Measurements from ENCODE around the gene EXD3. TPM values are rescaled to one million over a fixed set of nuclear protein-coding genes. Genes with fewer than 3 reads are reported as not detected.

EXD3 gene
- total and polyA plus RNA-seq, 9 of the 15 experiments (the other 6 are each of a cell fraction or from before 2014, with no cell fraction given) = 0.29 to 12.5 (median 3.9) TPM

- FAIRE-seq (no peak), ATAC-seq (no peak), DNase-seq (ENCODE audit: extremely low read depth in 1 of 4, low spot score in 3 of 4) (no peak)
- Histone ChIP-seq H3K79me2 (ENCODE audit: control insufficient read depth, insufficient read depth, low read length) (peaks cover 12% of the 10 kb centered on the region), H3K9me3 (replicated peaks; ENCODE audit: control insufficient read depth, insufficient read depth, low read depth, low read length) (no peaks in the 10 kb centered on the region), H4K20me1 (replicated peaks; ENCODE audit: control insufficient read depth, insufficient read depth, low read length) (no peaks in the 10 kb centered on the region), H3K4me3 (peak overlapping the region; percentile 32; the same call in 1 of the 2 replicates), H3K27me3 (ENCODE audit: control insufficient read depth in 2 of 2, insufficient read depth in 2 of 2, low read length in 2 of 2) (no peaks in the 10 kb centered on the region), H3K36me3 (ENCODE audit: control insufficient read depth, insufficient read depth, low read length) (peaks cover 6% of the 10 kb centered on the region; the same call in 1 of the 3 replicates), H3K4me2 (ENCODE audit: insufficient read depth, low read length) (peak overlapping the region; percentile 75; the same call in 1 of the 2 replicates), H3K9ac (ENCODE audit: insufficient read depth in 1 of 2, low read depth in 2 of 2, low read length in 2 of 2) (peak overlapping the region in 1 of 2 experiments; percentile 97; a peak in 2 of 4 replicates), H3K9me1 (ENCODE audit: control insufficient read depth, insufficient read depth, low read length) (no peaks in the 10 kb centered on the region), H3K4me1 (replicated peaks in 1 of 2; ENCODE audit: control insufficient read depth in 2 of 2, insufficient read depth in 2 of 2, low read length in 2 of 2) (peaks cover 17 to 94% of the 10 kb centered on the region in 2 experiments), H3K27ac (ENCODE audit: extremely low read depth, low read depth, low read length) (no peak overlapping the region), H2AFZ (ENCODE audit: low read depth, low read length) (peak overlapping the region; percentile 86; the same call in 1 of the 2 replicates)
- POLR2A ChIA-PET = interaction anchor here (0.6 to 1.5 kb wide), 3 partner anchors 19 to 757 kb away, joined by 3 to 6 read pairs (median 4); no protein-coding TSS in a partner anchor
- BruUV-seq (replicated peaks) = no TSS peak
- intact Hi-C loops (cut with micrococcal nuclease) (no loop called here), in situ Hi-C loops (cut with MboI) (no loop called here)
- WGBS (ENCODE audit: insufficient coverage, low coverage, missing lambda C conversion rate) = 77% methylated on average over 13 of the region's 25 CpGs
- CTCF ChIA-PET (ENCODE audit: low intra/inter-chr PET ratio) = no interaction called here
- no peak for TF ChIP-seq POLR2A (conservative IDR thresholded peaks at IDR 0.05)
- TF ChIP-seq ZNF23 (CRISPR knock-in tag; IDR thresholded peaks at IDR 0.05) = no peak
- TF ChIP-seq MYNN (IDR thresholded peaks at IDR 0.05) = no peak
- no peak for TF ChIP-seq MYNN (CRISPR knock-in tag; IDR thresholded peaks at IDR 0.05)
- TF ChIP-seq OTX1 (CRISPR knock-in tag; IDR thresholded peaks at IDR 0.05) = no peak
- no peak for TF ChIP-seq ZBTB1 (CRISPR knock-in tag; IDR thresholded peaks at IDR 0.05; ENCODE audit: borderline replicate concordance, low read depth)
- no peak for TF ChIP-seq ZMIZ1 (IDR thresholded peaks at IDR 0.05; ENCODE audit: low read depth in 2 of 2, low read length in 2 of 2)
- no peak for TF ChIP-seq TAF15 (IDR thresholded peaks at IDR 0.05; ENCODE audit: low read depth, low read length)
- TF ChIP-seq LEF1 (IDR thresholded peaks at IDR 0.05) = no peak
- TF ChIP-seq PHF8 (IDR thresholded peaks at IDR 0.05; ENCODE audit: borderline replicate concordance, low read length) = no peak
- no peak for TF ChIP-seq MAX (CRISPR knock-in tag; IDR thresholded peaks at IDR 0.05)
- TF ChIP-seq U2AF2 (optimal IDR thresholded peaks at IDR 0.05; ENCODE audit: low read depth, low read length) = no peak
- TF ChIP-seq HMBOX1 (IDR thresholded peaks at IDR 0.05) = no peak
- no peak for TF ChIP-seq ZBTB7A (IDR thresholded peaks at IDR 0.05; ENCODE audit: borderline replicate concordance, control insufficient read depth, low read depth, low read length)
- TF ChIP-seq ZNF224 (CRISPR knock-in tag; IDR thresholded peaks at IDR 0.05) = no peak
- TF ChIP-seq HINFP (tag; conservative IDR thresholded peaks at IDR 0.05; ENCODE audit: low read depth) = no peak
These were observed 39.5 kb upstream of the EXD3 start for GRCh38 chr9:137462396-137462985.
